ENCODE results near the gene NDOR1. TPM values are rescaled to one million over a fixed set of nuclear protein-coding genes. Genes with fewer than 3 reads are reported as not detected.

Gene NDOR1
- total RNA-seq (2021; fragmentation: NEBNext Ultra II Directional; extraction: Animal tissue kit (Norgen Biotek cat#: 25700)) = 10 to 100 TPM; 13.1 to 17.3 (median 16.6) TPM
- long read RNA-seq, partial matches to known transcripts = 4 of 7 reads
- long read RNA-seq, other reads (novel, unspliced or antisense) = 2 of 7 reads

- Mint-ChIP-seq H3K4me1 (ENCODE audit: low read depth) (peaks cover 33% of the 10 kb centered on the region), H3K9me3 (no peaks in the 10 kb centered on the region), H3K4me3 (peak within 1 kb of the TSS; percentile 98), H3K36me3 (ENCODE audit: low read depth) (peaks cover 20% of the 10 kb centered on the region), H3K27me3 (ENCODE audit: insufficient read depth) (peaks cover 1% of the 10 kb centered on the region), H3K27ac (peak within 1 kb of the TSS; percentile 86)
- TF ChIP-seq CTCF (IDR thresholded peaks at IDR 0.05) = no peak
- DNase-seq = peak; percentile 77
These were observed at the start of gene NDOR1, which contains the start of gene TMEM203 for GRCh38 chr9:137205126-137206069. TSS of gene NDOR1 (plus strand) at chr9:137205700. CDS start at chr9:137205778, 78 bp downstream. TSS of gene TMEM203 (minus strand) at chr9:137205648. CDS start at chr9:137205414, 234 bp downstream.

GRCh38 chr9:137156567-137157375, 48.7 kb upstream of the NDOR1 start:
- Mint-ChIP-seq H3K36me3 (ENCODE audit: low read depth) (no peaks in the 10 kb centered on the region), H3K27ac (no peak overlapping the region), H3K27me3 (ENCODE audit: insufficient read depth) (peaks cover 15% of the 10 kb centered on the region), H3K4me3 (no peak overlapping the region), H3K4me1 (ENCODE audit: low read depth) (no peaks in the 10 kb centered on the region), H3K9me3 (no peaks in the 10 kb centered on the region)
- no peak for DNase-seq
- no peak for TF ChIP-seq CTCF (IDR thresholded peaks at IDR 0.05)

GRCh38 chr9:137157618-137158415, 47.7 kb upstream of the NDOR1 start:
- Mint-ChIP-seq H3K4me3 (no peak overlapping the region), H3K9me3 (no peaks in the 10 kb centered on the region), H3K36me3 (ENCODE audit: low read depth) (no peaks in the 10 kb centered on the region), H3K27me3 (ENCODE audit: insufficient read depth) (peaks cover 18% of the 10 kb centered on the region), H3K27ac (no peak overlapping the region), H3K4me1 (ENCODE audit: low read depth) (no peaks in the 10 kb centered on the region)
- no peak for DNase-seq
- no peak for TF ChIP-seq CTCF (IDR thresholded peaks at IDR 0.05)

- TF ChIP-seq CTCF (IDR thresholded peaks at IDR 0.05) = no peak
- DNase-seq = no peak
- H3K9me3 Mint-ChIP-seq = no peaks in the 10 kb centered on the region
- H3K27me3 Mint-ChIP-seq (ENCODE audit: insufficient read depth) = peaks cover 25% of the 10 kb centered on the region
- H3K27ac Mint-ChIP-seq = no peak overlapping the region
- no peaks in the 10 kb centered on the region for H3K36me3 Mint-ChIP-seq (ENCODE audit: low read depth)
- H3K4me3 Mint-ChIP-seq = no peak overlapping the region
- no peaks in the 10 kb centered on the region for H3K4me1 Mint-ChIP-seq (ENCODE audit: low read depth)
These were observed 46.9 kb upstream of the NDOR1 start for GRCh38 chr9:137158625-137159024.
